NAMALWA (cell line): ENCODE results near the gene ZNF23.
"Not testable (repeated sequence)": the region's sequence is repeated elsewhere in the genome, so short reads cannot be mapped to it uniquely, and the experiment has no call there.

Experiments used
- DNase-seq: peaks from one replicate; pipeline ENCODE4 v3.0.0-alpha.2; 2015; ENCODE audit warnings: low spot score

The ZNF23 gene

GRCh38 chr16:71461686-71462648 lies at the start of gene ZNF23:
Gene ZNF23 (minus strand): TSS chr16:71462247. CDS start chr16:71456796, 5,451 bp downstream.
- DNase-seq: peak; percentile 78

- DNase-seq: no peak
These were observed 45.0 kb upstream of the ZNF23 start for GRCh38 chr16:71507061-71507460.

- no peak for DNase-seq
These were observed 42.9 kb upstream of the ZNF23 start for GRCh38 chr16:71504901-71505300.

DNA sequence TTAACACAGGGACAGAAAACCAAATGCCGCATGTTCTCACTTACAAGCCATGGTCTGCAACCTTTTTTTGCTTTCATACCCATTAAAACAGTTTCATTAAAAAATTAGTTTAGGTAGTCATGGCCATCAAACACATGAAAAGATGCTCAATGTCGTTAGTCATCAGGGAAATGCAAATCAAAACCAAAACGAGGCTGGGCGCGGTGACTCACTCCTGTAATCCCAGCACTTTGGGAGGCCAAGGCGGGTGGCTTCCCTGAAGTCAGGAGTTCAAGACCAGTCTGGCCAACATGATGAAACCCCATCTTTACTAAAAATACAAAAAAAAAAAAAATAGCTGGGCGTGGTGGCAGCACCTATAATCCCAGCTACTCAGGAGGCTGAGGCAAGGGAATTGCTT lies 42.0 kb upstream of the ZNF23 start:
- DNase-seq: not testable (repeated sequence)

GRCh38 chr16:71501547-71501946 lies 39.5 kb upstream of the ZNF23 start:
- DNase-seq: peak; percentile 20

DNA sequence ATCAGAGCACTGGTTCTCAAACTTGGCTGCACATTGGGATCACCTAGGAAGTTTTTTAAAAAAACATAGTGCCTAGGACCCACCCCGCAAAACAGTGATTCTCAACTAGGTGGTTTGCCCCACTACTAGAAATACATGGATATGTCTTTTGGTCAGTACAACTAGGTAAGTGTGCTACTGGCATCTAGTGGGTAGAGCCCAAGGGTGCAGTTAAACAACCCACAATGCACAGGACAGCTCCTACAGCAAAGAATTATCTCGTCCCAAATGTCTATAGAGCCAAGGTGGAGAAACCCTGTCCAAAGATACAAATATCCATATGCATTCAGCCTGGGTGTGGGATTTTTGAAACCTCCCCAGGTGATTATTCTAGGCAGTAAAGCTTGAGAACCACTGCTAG lies 38.9 kb upstream of the ZNF23 start:
- DNase-seq: no peak

DNA sequence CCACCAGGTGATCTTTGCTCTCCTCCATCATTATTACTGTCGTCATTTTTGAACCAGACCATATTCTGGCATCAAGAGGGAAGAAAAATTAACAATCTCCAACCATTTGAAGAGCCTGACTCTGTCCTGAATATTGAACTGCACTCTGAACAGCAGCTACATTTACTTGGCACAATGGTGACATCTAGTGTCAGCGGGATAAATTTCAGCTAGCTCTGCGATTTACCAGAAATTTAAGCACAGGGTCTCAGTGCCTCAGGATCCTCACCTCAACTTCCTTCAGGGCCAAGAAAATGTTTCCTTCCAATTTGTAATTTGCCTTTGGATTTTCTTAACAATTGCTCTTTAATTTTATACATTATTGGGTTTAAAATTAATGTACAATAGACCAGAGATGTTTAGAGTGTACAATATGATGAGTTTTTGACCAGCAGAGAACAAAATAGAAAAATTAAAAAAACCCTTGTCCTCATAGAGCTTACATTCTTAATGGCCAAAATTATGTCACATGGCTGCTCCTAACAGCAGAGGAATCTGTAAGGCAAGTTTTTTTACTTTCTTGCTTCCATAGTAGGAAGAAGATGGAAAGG lies 37.8 kb upstream of the ZNF23 start:
- DNase-seq: peak; percentile 81

DNA sequence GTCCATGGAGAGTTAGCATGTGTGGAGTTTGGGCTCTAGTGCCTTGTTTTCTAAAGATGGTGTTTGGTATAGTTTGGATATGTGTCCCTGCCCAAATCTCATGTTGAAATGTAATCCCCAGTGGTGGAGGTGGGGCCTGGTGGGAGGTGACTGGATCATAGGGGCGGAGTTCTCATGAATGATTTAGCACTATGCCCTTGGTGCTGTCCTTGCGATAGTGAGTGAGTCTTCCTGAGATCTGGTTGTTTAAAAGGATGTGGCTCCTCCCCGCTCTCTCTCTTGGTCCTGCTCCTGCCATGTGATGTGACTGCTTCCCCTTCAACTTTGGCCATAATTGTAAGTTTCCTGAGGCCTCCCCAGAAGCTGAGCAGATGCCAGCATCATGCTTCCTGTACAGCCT lies 36.0 kb upstream of the ZNF23 start:
- DNase-seq: no peak

DNA sequence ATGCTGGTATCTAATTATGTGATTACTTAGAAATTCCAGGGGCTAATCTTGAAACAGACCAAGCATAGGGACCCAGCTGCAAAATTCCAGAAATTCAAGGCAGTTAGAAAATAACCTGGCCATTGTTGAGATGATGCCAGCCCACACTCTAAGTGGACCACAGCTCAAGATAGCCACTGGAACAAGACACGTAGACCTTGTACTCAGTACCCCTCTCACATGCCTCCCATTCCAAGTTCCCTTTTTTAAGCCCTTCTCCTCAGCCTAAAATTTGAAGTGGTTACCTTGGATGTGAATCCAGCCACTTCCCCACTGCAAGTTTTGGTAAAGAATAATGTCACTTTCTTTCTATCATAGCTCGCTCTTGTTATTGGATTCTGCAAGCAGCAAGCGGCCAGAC lies 31.2 kb upstream of the ZNF23 start:
- no peak for DNase-seq

DNA sequence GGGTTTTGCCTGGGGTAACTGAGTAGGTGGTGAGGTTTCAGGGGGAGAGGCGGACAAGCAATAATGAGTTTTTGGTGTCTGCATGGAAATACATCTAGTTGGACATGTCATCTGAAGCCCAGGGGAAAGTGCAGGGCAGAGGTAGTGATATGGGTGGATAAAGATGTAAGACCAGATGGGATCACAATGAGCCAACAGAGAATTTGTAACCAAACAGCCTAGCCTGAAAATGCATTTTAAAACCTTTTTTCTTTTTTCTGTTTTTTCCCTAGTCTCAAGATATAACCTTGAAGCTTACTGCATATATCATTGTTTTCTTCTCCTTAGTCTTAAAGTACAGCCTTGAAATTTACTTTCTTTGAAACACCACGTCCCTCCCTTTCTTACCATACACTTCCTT lies 30.7 kb upstream of the ZNF23 start:
- DNase-seq: no peak

DNA sequence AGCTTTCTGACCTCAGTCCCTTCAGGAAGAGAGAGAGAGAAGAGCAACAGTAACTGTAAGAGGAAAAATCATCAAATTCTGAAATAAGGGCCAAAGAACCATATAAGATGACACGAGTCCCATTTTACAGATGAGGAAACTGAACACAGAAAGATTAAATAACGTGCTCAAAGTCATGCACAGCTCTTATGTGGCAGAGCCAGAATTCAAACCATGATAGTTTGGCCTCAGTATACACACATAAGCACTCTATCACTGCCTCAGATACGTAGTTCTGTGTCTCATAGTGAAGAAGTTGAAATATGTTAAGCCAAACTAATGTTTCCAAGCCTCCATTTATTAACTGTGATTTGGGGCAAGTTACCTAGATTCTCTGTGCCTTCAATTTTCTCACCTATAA lies 29.0 kb upstream of the ZNF23 start:
- DNase-seq: no peak

DNA sequence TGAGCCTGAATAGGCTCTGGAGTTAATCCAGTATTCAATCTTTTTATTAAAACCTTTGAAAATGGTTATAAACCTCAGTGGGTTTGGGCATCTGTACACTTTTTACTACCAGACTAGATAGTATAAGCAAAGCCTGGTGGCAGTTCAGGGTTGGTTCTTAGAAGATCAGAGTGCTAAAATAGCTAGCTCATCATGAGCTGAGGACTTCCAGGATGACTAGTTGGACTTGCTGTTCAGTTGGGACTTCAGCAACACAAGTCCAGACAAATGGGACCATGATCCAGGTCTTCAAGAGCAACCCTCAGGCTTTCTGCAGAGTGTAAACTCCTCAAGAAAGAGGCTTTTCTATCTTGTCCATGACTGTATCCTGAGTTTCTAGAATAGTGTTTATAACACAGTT lies 28.3 kb upstream of the ZNF23 start:
- DNase-seq: no peak

GRCh38 chr16:71489122-71489521 lies 27.1 kb upstream of the ZNF23 start, which contains the start of gene ZNF19:
Gene ZNF19 (minus strand): TSS chr16:71489324. CDS start chr16:71482114, 7,210 bp downstream.
- DNase-seq: no peak

- DNase-seq: peak; percentile 92
These were observed 22.2 kb upstream of the ZNF23 start for GRCh38 chr16:71484006-71484893.

GRCh38 chr16:71482569-71482968 lies 20.5 kb upstream of the ZNF23 start:
- no peak for DNase-seq

- DNase-seq: no peak
These were observed 18.9 kb upstream of the ZNF23 start for GRCh38 chr16:71480956-71481355.

DNA sequence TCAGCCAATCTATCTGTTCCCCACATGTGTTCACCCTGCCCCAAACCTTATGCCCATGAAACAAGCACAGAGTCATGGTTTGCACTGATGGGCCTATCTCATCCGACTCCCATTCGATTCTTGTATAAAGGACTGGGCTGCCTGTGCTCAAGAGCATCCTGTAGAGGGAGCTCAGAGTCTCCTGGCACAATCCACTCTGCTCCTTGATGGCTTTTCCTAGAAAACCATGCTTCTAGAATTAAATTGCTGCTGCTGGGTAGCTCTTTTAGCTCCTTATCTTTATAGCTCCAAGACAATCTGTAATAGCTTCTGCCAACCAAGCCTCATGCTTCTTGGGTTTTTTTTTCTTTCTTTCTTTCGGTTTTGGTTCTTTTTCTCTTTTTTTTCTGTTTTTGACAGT lies 17.4 kb upstream of the ZNF23 start:
- DNase-seq: no peak

GRCh38 chr16:71476457-71477124 lies 14.5 kb upstream of the ZNF23 start:
- no peak for DNase-seq

DNA sequence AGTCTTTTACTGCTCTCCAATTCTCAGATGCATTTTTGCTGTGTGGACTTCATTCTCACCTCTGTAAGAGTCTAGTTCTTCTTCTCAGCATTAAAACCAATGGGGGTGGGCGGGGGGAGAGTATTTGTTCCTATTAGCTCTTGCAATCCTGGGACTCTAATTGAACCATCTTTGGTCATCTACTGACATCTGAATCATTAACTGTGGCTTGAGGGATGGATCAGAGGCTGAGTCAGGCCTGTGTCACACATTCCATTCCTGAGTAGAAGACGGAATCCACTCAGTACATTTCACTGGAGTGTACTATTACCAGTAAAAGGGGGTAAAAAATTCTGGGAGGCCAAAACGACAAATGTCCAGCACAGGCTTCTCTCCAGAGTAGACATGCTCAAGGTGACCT lies 12.8 kb upstream of the ZNF23 start:
- DNase-seq: no peak

- no peak for DNase-seq
These were observed 11.8 kb upstream of the ZNF23 start for GRCh38 chr16:71473891-71474290.

DNA sequence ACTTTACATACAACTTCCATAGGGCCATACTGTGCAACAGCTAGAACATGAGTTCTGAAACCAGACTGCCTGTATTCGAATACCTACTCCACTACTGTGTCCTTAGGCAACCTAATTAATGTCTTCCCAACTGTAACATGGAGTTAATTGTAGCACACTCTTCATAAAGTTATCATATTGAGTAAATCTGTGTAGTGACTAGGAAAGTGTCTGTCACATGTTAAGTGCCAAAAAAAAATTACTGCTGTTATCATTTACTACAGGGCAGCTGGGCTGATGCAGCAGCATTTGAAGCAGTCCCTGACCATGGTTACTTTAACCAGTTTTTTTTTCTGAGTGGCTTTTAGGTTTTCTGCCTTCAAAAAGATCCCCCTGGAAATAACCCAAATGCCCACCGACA lies 10.9 kb upstream of the ZNF23 start:
- DNase-seq: no peak

DNA sequence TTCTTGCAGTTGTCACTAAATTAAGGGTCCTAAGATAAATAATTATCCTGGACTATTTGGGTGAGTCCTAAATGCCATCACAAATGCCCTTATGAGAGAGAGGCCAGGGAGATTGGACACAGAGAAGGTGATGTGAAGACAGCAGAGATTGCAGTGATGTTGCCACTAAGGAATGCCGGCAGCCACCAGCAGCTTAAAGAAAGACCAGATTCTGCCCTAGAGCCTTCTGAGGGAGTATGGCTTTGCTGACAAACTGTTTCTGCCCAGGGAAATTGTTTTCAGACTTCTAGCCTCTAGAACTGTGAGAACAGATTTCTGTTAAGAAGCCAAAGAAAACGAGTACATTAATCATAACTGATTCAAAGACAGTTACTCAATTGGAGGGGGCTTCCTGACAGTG lies 10.0 kb upstream of the ZNF23 start:
- no peak for DNase-seq
